Panc1 (cell line): ENCODE data around the gene ACO1. TPM values are rescaled to one million over a fixed set of nuclear protein-coding genes. Genes with fewer than 3 reads are reported as not detected.

Experiments used
- ATAC-seq: fragments of 200-7000 bp; cut with Tn5 transposase; 2 replicates; pipeline ENCODE4 v1.9.1; 2020; ENCODE audit warnings: mild to moderate bottlenecking, moderate library complexity
- BruUV-seq: library from RNA; stranded (reverse); fragments of 400-500 nt; replicated peaks from 2 replicates; lab custom pipeline; 2021; lab: Mats Ljungman, UMichigan
- CTCF ChIA-PET: fragments of 300-600 bp; sonication (Branson Sonifier 250); formaldehyde crosslinking; loops from one replicate; lab custom pipeline; 2022; ENCODE audit warnings: antibody characterized with exemption; lab: Charles Lee
- POLR2A ChIA-PET: fragments of 300-600 bp; sonication (Branson Sonifier 250); formaldehyde crosslinking; loops from one replicate; lab custom pipeline; 2022; ENCODE audit warnings: antibody characterized with exemption; lab: Charles Lee
- DNase-seq: peaks from one replicate; pipeline ENCODE4 v3.0.0-alpha.2; 2010; ENCODE audit warnings: low read depth, low spot score
- H3K27ac ChIP-seq: 2 replicates; pipeline ENCODE4 v1.5.1; 2011; ENCODE audit warnings: mild to moderate bottlenecking, low read length, inconsistent platforms
- H3K27me3 ChIP-seq: fragments of 200-500 bp; sonication (Bioruptor generic); 2 replicates; pipeline ENCODE4 v1.6.0; 2014; ENCODE audit warnings: low read length, inconsistent platforms; ENCODE audit not compliant: control insufficient read depth, insufficient read depth
- H3K36me3 ChIP-seq: fragments of 200-500 bp; sonication (Bioruptor generic); 2 replicates; pipeline ENCODE4 v1.5.1; 2014; ENCODE audit warnings: inconsistent platforms, mild to moderate bottlenecking, low read length, moderate library complexity; ENCODE audit not compliant: control insufficient read depth, insufficient read depth
- H3K4me1 ChIP-seq: 2 replicates; pipeline ENCODE4 v1.5.1; 2011; ENCODE audit warnings: inconsistent platforms, mild to moderate bottlenecking, low read length, moderate library complexity; ENCODE audit not compliant: control insufficient read depth, insufficient read depth
- H3K4me3 ChIP-seq, 2 experiments: 2 replicates each; pipeline ENCODE4 v1.5.1; 2011 to 2012; ENCODE audit warnings: low read depth in 2 of 2, low read length in 2 of 2, mild to moderate bottlenecking in 2 of 2, inconsistent platforms in 1 of 2, moderate library complexity in 1 of 2
- H3K9me3 ChIP-seq: fragments of 200-500 bp; sonication (Bioruptor generic); 2 replicates; pipeline ENCODE4 v1.5.1; 2014; ENCODE audit warnings: low read depth, mild to moderate bottlenecking, inconsistent platforms, low read length, moderate library complexity; ENCODE audit not compliant: control insufficient read depth, insufficient read depth
- CTCF ChIP-seq: fragments of 450-650 bp; IDR thresholded peaks from 2 replicates; pipeline ENCODE4 v1.5.1; 2017; ENCODE audit warnings: mild to moderate bottlenecking
- POLR2AphosphoS5 ChIP-seq: IDR thresholded peaks from 2 replicates; pipeline ENCODE4 v1.6.1; 2012; ENCODE audit warnings: mild to moderate bottlenecking, low read depth, low read length, moderate library complexity
- REST ChIP-seq, 2 experiments: IDR thresholded peaks; 2 replicates each; pipeline ENCODE4 v1.6.1; 2011 to 2012; ENCODE audit warnings: low read depth in 2 of 2, control low read depth in 1 of 2, low read length in 1 of 2, mild to moderate bottlenecking in 1 of 2, moderate library complexity in 1 of 2; ENCODE audit not compliant: insufficient read depth in 1 of 2
- SIN3A ChIP-seq: IDR thresholded peaks from 2 replicates; pipeline ENCODE4 v1.6.1; 2012; ENCODE audit warnings: low read depth, mild to moderate bottlenecking, low read length, moderate library complexity, borderline replicate concordance; ENCODE audit not compliant: insufficient read depth
- TCF7L2 ChIP-seq: IDR thresholded peaks from 2 replicates; pipeline ENCODE4 v1.6.1; 2011; ENCODE audit warnings: mild to moderate bottlenecking, low read depth, low read length, inconsistent platforms
- in situ Hi-C: cut with HindIII; loops from 2 replicates; pipeline ENCODE4 v1.10.0; 2016; ENCODE audit warnings: low sequenced_read_pairs, low pct_unique_long_range_greater_than_20kb
- intact Hi-C: fragments of 100-400 bp; cut with micrococcal nuclease; formaldehyde crosslinking; loops from one replicate; pipeline ENCODE4 v1.10.0; 2022; ENCODE audit not compliant: unreplicated experiment
- total RNA-seq: library from RNA; stranded (reverse); gene quantifications from one replicate; pipeline ENCODE4 v1.2.1, GENCODE V29; 2021; ENCODE audit not compliant: unreplicated experiment

ACO1 gene
- total RNA-seq, 1 experiment from 2014 or later: 49.3 TPM

GRCh38 chr9:32382565-32383320, 1.7 kb upstream of the ACO1 start:
- Histone ChIP-seq H3K27me3 (peaks cover 4% of the 10 kb centered on the region; the same call in 1 of the 2 replicates), H3K27ac (no peak overlapping the region), H3K9me3 (no peaks in the 10 kb centered on the region), H3K36me3 (no peaks in the 10 kb centered on the region), H3K4me1 (peaks cover 22% of the 10 kb centered on the region), H3K4me3 (no peak overlapping the region)
- DNase-seq (no peak), ATAC-seq (no peak)
- ChIA-PET CTCF (interaction anchor here (0.9 kb wide), 1 partner anchor 189 kb away, joined by 4 read pairs; no protein-coding TSS in a partner anchor), POLR2A (no interaction called here)
- in situ Hi-C loops: no loop called here
- no TSS peak for BruUV-seq
- intact Hi-C loops: no loop called here
- TF ChIP-seq REST (IDR thresholded peaks at IDR 0.05; ENCODE audit: insufficient read depth in 1 of 2, low read depth in 2 of 2, low read length in 1 of 2): no peak
- TF ChIP-seq TCF7L2: no peak
- TF ChIP-seq POLR2AphosphoS5: no peak
- TF ChIP-seq SIN3A: no peak
- TF ChIP-seq CTCF: no peak

GRCh38 chr9:32384002-32384363, 460 bp upstream of the ACO1 start:
- peaks cover 4% of the 10 kb centered on the region; the same call in 1 of the 2 replicates for H3K27me3 ChIP-seq
- DNase-seq (no peak), ATAC-seq (no peak; the same call in 1 of the 2 replicates)
- no peaks in the 10 kb centered on the region for H3K9me3 ChIP-seq
- ChIA-PET CTCF (interaction anchor here (1.3 kb wide), 1 partner anchor 188 kb away, joined by 3 read pairs; no protein-coding TSS in a partner anchor), POLR2A (interaction anchor here (0.6 kb wide), 1 partner anchor 616 kb away, joined by 11 read pairs; no protein-coding TSS in a partner anchor)
- H3K4me3 ChIP-seq: peak overlapping the region; percentile 83 to 95
- peak overlapping the region; percentile 67 for H3K27ac ChIP-seq
- TF ChIP-seq POLR2AphosphoS5 (no peak), REST (IDR thresholded peaks at IDR 0.05; ENCODE audit: insufficient read depth in 1 of 2, low read depth in 2 of 2, low read length in 1 of 2) (no peak), CTCF (no peak), SIN3A (no peak), TCF7L2 (no peak)
- intact Hi-C loops (no loop called here), in situ Hi-C loops (no loop called here)
- no TSS peak for BruUV-seq
- no peaks in the 10 kb centered on the region for H3K36me3 ChIP-seq
- peaks cover 18% of the 10 kb centered on the region for H3K4me1 ChIP-seq
